Measurements from ENCODE around the gene ZNF777.

GRCh38 chr7:149474309-149475120 lies 13.7 kb upstream of the ZNF777 start:
- TF ChIP-seq CTCF (IDR thresholded peaks at IDR 0.05; ENCODE audit: low read depth, low read length, poor library complexity, severe bottlenecking): peak; percentile 45
- no peak for TF ChIP-seq EZH2phosphoT487 (IDR thresholded peaks at IDR 0.05; ENCODE audit: borderline replicate concordance, low read length)

Data from DOHH2 (cell line).